Testis (tissue), 2 donors: ENCODE data around the gene MAGI2.

Experiments
- CTCF ChIP-seq, 3 experiments: fragments of 450-650 bp in 2 of 3; fragments of 200-600 bp in 1 of 3; sonication (generic) in 1 of 3; IDR thresholded peaks; one replicate each; pipeline ENCODE4 v1.5.1; 2016 to 2019; ENCODE audit warnings: antibody characterized with exemption in 3 of 3, mild to moderate bottlenecking in 2 of 3, moderate library complexity in 1 of 3
- POLR2A ChIP-seq: fragments of 450-650 bp; IDR thresholded peaks from one replicate; pipeline ENCODE4 v1.6.1; 2017; ENCODE audit warnings: antibody characterized with exemption, mild to moderate bottlenecking, moderate library complexity

GRCh38 chr7:78334426-78334825 lies 1119.0 kb downstream of the MAGI2 start:
- TF ChIP-seq CTCF (IDR thresholded peaks at IDR 0.05) = no peak
- TF ChIP-seq POLR2A = no peak
